Brain microvascular endothelial cell (primary cell): Measurements from ENCODE around the gene NASP.

Source experiments
- DNase-seq: peaks from one replicate; pipeline ENCODE4 v3.0.0-alpha.2; 2020
- H3K27ac ChIP-seq: fragments of 250-450 bp; sonication (Bioruptor Pico); 2 replicates; pipeline ENCODE4 v1.5.1; 2020; ENCODE audit warnings: mild to moderate bottlenecking, moderate library complexity
- H3K27me3 ChIP-seq: fragments of 250-450 bp; sonication (Bioruptor Pico); replicated peaks from 2 replicates; pipeline ENCODE4 v1.5.1; 2020; ENCODE audit warnings: mild to moderate bottlenecking
- H3K36me3 ChIP-seq: fragments of 250-450 bp; sonication (Bioruptor Pico); replicated peaks from 2 replicates; pipeline ENCODE4 v1.5.1; 2020; ENCODE audit warnings: mild to moderate bottlenecking
- H3K4me3 ChIP-seq: 2 replicates; pipeline ENCODE4 v1.5.1; 2011; ENCODE audit warnings: low read depth, mild to moderate bottlenecking, control low read depth, low read length, moderate library complexity
- in situ Hi-C: cut with HindIII; loops from 2 replicates; pipeline ENCODE4 v1.10.0; 2017; ENCODE audit warnings: low sequenced_read_pairs, low pct_ligation_motif_present
- TF ChIP-seq, protein P1 (sequence below): IDR thresholded peaks from 2 replicates; pipeline ENCODE4 v1.5.1; 2011; ENCODE audit warnings: low read depth, mild to moderate bottlenecking, moderate library complexity, low read length, control low read depth, inconsistent platforms; ENCODE audit errors: missing control alignments

Gene NASP

DNA sequence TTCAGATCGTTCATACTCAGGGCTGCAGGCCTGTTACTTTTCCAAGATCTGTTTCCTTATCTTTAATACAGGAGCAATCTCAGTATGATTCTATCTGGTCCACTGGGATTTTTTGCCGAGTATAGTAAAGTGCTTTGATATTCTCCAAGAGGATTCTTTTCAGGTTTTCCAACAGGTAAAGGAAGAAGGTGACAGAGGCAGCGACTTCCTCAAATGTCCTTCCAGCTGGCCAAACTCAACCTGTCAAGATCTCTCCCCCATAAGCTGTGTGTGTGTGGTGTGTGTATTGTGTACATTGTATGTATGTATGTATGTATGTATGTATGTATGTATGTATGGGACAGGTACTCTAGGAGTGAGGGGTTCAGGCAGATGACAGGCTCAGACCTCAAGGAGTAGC is 32.2 kb upstream of the NASP start:
- in situ Hi-C loops: no loop called here
- H3K4me3 ChIP-seq: peak overlapping the region; percentile 75
- TF ChIP-seq, protein P1, sequence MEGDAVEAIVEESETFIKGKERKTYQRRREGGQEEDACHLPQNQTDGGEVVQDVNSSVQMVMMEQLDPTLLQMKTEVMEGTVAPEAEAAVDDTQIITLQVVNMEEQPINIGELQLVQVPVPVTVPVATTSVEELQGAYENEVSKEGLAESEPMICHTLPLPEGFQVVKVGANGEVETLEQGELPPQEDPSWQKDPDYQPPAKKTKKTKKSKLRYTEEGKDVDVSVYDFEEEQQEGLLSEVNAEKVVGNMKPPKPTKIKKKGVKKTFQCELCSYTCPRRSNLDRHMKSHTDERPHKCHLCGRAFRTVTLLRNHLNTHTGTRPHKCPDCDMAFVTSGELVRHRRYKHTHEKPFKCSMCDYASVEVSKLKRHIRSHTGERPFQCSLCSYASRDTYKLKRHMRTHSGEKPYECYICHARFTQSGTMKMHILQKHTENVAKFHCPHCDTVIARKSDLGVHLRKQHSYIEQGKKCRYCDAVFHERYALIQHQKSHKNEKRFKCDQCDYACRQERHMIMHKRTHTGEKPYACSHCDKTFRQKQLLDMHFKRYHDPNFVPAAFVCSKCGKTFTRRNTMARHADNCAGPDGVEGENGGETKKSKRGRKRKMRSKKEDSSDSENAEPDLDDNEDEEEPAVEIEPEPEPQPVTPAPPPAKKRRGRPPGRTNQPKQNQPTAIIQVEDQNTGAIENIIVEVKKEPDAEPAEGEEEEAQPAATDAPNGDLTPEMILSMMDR: no peak

GRCh38 chr1:45552331-45552730 is 31.5 kb upstream of the NASP start:
- TF ChIP-seq, protein P1: no peak
- in situ Hi-C loops: no loop called here
- no peaks in the 10 kb centered on the region for H3K27me3 ChIP-seq
- DNase-seq: no peak
- peak overlapping the region; percentile 2 for H3K4me3 ChIP-seq
- no peak overlapping the region for H3K27ac ChIP-seq
- H3K36me3 ChIP-seq: peaks cover 26% of the 10 kb centered on the region

More for the DNA sequence above, 32.2 kb upstream of the NASP start:
- H3K27me3 ChIP-seq: no peaks in the 10 kb centered on the region
- peaks cover 26% of the 10 kb centered on the region for H3K36me3 ChIP-seq
- H3K27ac ChIP-seq: no peak overlapping the region
- no peak for DNase-seq

DNA sequence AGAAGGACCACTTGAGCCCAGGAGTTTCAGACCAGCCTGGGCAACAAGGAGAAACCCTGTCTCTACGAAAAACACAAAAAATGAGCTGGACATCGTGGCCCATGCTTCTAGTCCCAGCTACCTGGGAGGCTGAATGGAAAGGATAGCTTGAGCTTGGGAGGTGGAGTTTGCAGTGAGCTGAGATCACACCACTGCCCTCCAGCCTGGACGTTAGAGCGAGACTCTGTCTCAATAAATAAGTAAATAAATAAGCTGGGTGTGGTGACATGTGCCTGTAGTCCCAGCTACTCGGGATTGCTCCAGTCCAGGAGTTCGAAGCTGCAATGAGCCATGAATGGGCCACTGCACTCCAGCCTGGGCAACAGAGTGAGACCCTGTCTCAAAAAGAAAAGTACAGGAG is 29.6 kb upstream of the NASP start:
- Histone ChIP-seq H3K27ac (no peak overlapping the region), H3K4me3 (no peak overlapping the region), H3K36me3 (peaks cover 26% of the 10 kb centered on the region), H3K27me3 (no peaks in the 10 kb centered on the region)
- DNase-seq: no peak
- in situ Hi-C loops: no loop called here
- TF ChIP-seq, protein P1: no peak

GRCh38 chr1:45557422-45557944 is 26.4 kb upstream of the NASP start:
- Histone ChIP-seq H3K4me3 (no peak overlapping the region), H3K36me3 (peaks cover 37% of the 10 kb centered on the region), H3K27me3 (no peaks in the 10 kb centered on the region), H3K27ac (no peak overlapping the region)
- DNase-seq: no peak
- TF ChIP-seq, protein P1: no peak
- in situ Hi-C loops: no loop called here

DNA sequence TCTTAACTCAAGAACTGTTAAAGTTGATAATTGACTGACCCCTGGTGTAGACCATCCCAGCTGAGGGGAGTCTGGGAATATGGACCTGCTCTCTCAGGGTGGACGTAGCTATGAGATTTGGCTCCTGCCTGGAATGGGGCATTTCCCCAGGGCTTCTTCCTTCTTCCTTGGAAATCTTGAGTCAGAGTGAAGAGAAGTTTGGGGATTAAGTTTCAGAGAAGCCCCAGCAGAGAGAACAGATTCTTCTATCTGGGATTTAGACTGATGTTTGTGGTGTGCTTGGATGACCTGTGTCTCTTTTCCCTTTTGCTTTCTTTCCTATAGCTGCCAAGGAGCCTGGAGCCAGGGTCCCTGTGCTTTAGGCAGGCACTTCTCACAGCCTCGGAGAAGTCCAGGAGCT is 20.0 kb upstream of the NASP start:
- in situ Hi-C loops: no loop called here
- TF ChIP-seq, protein P1: no peak

GRCh38 chr1:45566722-45567121 is 17.1 kb upstream of the NASP start:
- H3K4me3 ChIP-seq: no peak overlapping the region
- in situ Hi-C loops: no loop called here
- TF ChIP-seq, protein P1: no peak
- no peak overlapping the region for H3K27ac ChIP-seq
- peaks cover 77% of the 10 kb centered on the region for H3K36me3 ChIP-seq
- H3K27me3 ChIP-seq: no peaks in the 10 kb centered on the region
- no peak for DNase-seq

More for the DNA sequence above, 20.0 kb upstream of the NASP start:
- Histone ChIP-seq H3K27me3 (no peaks in the 10 kb centered on the region), H3K4me3 (no peak overlapping the region), H3K27ac (no peak overlapping the region), H3K36me3 (peaks cover 63% of the 10 kb centered on the region)
- DNase-seq: no peak
